ENCODE data around the gene PLAC8L1. TPM values are rescaled to one million over a fixed set of nuclear protein-coding genes. Genes with fewer than 3 reads are reported as not detected.

The PLAC8L1 gene
- total RNA-seq, 1 donor from 2014 or later: 4.2 TPM

DNA sequence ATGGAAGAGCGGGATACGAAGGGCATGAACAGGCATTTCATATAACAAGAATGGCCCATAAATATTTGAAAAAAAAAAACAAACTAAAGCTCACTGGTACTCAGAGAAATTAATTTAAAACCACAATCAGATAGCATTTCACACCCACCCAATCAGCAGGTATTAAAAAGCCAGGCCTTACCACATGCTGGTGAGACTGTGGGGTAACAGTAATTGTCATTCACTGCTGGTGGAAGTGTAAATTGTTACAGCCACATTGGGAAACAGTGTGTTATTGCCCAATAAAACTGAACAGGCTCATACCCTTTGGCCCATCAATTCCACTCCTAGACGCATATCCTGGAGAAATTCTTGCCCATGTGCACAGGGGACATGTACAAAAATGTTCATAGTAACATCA lies 66.0 kb downstream of the PLAC8L1 start:
- no peaks in the 10 kb centered on the region for H3K36me3 Mint-ChIP-seq
- no peaks in the 10 kb centered on the region for H3K27me3 Mint-ChIP-seq (ENCODE audit: low read depth)
- TF ChIP-seq, protein P1, sequence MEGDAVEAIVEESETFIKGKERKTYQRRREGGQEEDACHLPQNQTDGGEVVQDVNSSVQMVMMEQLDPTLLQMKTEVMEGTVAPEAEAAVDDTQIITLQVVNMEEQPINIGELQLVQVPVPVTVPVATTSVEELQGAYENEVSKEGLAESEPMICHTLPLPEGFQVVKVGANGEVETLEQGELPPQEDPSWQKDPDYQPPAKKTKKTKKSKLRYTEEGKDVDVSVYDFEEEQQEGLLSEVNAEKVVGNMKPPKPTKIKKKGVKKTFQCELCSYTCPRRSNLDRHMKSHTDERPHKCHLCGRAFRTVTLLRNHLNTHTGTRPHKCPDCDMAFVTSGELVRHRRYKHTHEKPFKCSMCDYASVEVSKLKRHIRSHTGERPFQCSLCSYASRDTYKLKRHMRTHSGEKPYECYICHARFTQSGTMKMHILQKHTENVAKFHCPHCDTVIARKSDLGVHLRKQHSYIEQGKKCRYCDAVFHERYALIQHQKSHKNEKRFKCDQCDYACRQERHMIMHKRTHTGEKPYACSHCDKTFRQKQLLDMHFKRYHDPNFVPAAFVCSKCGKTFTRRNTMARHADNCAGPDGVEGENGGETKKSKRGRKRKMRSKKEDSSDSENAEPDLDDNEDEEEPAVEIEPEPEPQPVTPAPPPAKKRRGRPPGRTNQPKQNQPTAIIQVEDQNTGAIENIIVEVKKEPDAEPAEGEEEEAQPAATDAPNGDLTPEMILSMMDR (IDR thresholded peaks at IDR 0.05; ENCODE audit: unreplicated experiment): no peak
- no peaks in the 10 kb centered on the region for H3K9me3 Mint-ChIP-seq
- DNase-seq (ENCODE audit: low spot score in 2 of 2, unreplicated experiment in 2 of 2): no peak
- H3K4me3 Mint-ChIP-seq: no peak overlapping the region
- H3K4me1 Mint-ChIP-seq: no peaks in the 10 kb centered on the region
- H3K27ac Mint-ChIP-seq: no peak overlapping the region

GRCh38 chr5:146034605-146035004 lies 70.8 kb downstream of the PLAC8L1 start:
- Mint-ChIP-seq H3K27me3 (ENCODE audit: low read depth) (no peaks in the 10 kb centered on the region), H3K36me3 (no peaks in the 10 kb centered on the region), H3K9me3 (no peaks in the 10 kb centered on the region), H3K4me1 (peaks cover 6% of the 10 kb centered on the region), H3K4me3 (no peak overlapping the region), H3K27ac (no peak overlapping the region)
- TF ChIP-seq, protein P1 (IDR thresholded peaks at IDR 0.05; ENCODE audit: unreplicated experiment): no peak
- DNase-seq (ENCODE audit: low spot score in 2 of 2, unreplicated experiment in 2 of 2): no peak

Other genes with a start within 250 kb of the PLAC8L1 start
- not detected in 3 replicates for gene GRXCR2, start 232.6 kb downstream of the PLAC8L1 start, total RNA-seq
- gene SH3RF2, start 169.0 kb downstream of the PLAC8L1 start, total RNA-seq: 2.2 to 3.2 TPM (median 2.5 TPM) in 3 replicates
- gene LARS1, start 77.1 kb upstream of the PLAC8L1 start, total RNA-seq: 154 to 164 TPM (median 158 TPM) in 3 replicates
- gene RBM27, start 98.0 kb upstream of the PLAC8L1 start, total RNA-seq: 21.9 to 24.0 TPM (median 23.1 TPM) in 3 replicates
- gene POU4F3, start 233.3 kb upstream of the PLAC8L1 start, total RNA-seq: 0.09 to 0.25 TPM (median 0.13 TPM) in 3 replicates

All from mesothelial cell of epicardium (in vitro differentiated cells).